GM23248 (cell line): ENCODE results near the gene UNC93A.

Source experiments
- EZH2 ChIP-seq: fragments of 200-600 bp; sonication (generic); IDR thresholded peaks from 2 replicates; pipeline ENCODE4 v1.6.1; 2018; ENCODE audit warnings: antibody characterized with exemption, mild to moderate bottlenecking; ENCODE audit not compliant: insufficient read depth, poor library complexity, severe bottlenecking
- EZH2phosphoT487 ChIP-seq: fragments of 200-600 bp; sonication (generic); IDR thresholded peaks from 2 replicates; pipeline ENCODE4 v1.6.1; 2018; ENCODE audit warnings: antibody characterized with exemption, moderate library complexity, mild to moderate bottlenecking, low read depth; ENCODE audit not compliant: insufficient read depth

- no peak for TF ChIP-seq EZH2
- no peak for TF ChIP-seq EZH2phosphoT487
Observed at GRCh38 chr6:167307342-167307955, 16.3 kb downstream of the UNC93A start.
